Measurements from ENCODE around the gene GRID1.

GRID1 gene

DNA sequence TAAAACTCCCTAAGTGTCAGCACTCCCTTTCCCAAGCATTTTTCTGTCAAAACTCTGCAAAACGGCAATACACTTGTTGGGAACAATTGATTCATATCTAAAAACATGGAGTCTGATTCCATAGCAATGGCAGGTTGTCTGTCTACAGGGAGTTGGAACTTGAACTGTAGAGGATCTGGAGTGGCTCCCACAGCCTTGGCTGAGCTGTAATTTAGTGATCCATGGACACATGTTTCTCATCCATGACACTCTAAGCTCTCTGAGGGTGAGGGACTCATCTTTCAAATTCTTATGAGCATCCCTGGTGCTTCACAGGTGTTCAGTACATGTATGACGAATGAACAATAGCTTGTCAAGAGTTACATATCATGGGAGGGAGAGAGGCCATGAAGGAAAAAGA lies 466.1 kb downstream of the GRID1 start:
- Histone ChIP-seq H3K4me3 (no peak overlapping the region), H3K27me3 (no peaks in the 10 kb centered on the region), H3K9me3 (no peaks in the 10 kb centered on the region), H3K27ac (no peak overlapping the region), H3K4me1 (no peaks in the 10 kb centered on the region), H3K36me3 (no peaks in the 10 kb centered on the region)
- DNase-seq, result no peak
- intact Hi-C loops (cut with DNase I; ENCODE audit: low total_unique reads), result no loop called here
- TF ChIP-seq, protein P1, sequence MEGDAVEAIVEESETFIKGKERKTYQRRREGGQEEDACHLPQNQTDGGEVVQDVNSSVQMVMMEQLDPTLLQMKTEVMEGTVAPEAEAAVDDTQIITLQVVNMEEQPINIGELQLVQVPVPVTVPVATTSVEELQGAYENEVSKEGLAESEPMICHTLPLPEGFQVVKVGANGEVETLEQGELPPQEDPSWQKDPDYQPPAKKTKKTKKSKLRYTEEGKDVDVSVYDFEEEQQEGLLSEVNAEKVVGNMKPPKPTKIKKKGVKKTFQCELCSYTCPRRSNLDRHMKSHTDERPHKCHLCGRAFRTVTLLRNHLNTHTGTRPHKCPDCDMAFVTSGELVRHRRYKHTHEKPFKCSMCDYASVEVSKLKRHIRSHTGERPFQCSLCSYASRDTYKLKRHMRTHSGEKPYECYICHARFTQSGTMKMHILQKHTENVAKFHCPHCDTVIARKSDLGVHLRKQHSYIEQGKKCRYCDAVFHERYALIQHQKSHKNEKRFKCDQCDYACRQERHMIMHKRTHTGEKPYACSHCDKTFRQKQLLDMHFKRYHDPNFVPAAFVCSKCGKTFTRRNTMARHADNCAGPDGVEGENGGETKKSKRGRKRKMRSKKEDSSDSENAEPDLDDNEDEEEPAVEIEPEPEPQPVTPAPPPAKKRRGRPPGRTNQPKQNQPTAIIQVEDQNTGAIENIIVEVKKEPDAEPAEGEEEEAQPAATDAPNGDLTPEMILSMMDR (IDR thresholded peaks at IDR 0.05), result no peak

DNA sequence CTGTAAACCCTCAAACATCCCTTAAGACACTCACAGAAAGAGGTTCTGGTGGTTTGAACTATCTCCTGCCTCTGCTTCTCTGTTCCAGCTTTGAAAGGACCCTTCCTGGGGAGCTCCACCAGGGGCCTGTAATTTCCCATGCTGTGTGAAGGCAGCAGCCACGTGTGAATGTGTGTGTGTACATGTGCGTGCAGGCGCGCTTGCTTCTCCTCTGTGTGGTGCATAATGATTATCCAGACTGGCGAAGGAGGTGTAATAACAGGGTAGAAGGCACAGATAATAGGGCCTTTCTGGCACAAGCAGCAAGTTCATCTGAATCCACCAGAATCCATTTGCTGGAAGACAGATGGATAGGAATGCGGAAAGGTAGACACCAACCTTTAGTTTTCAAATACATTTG lies 466.5 kb downstream of the GRID1 start:
- H3K9me3 ChIP-seq, result no peaks in the 10 kb centered on the region
- no peak overlapping the region for H3K4me3 ChIP-seq
- TF ChIP-seq, protein P1 (IDR thresholded peaks at IDR 0.05), result no peak
- no peak overlapping the region for H3K27ac ChIP-seq
- no peaks in the 10 kb centered on the region for H3K4me1 ChIP-seq
- H3K27me3 ChIP-seq, result no peaks in the 10 kb centered on the region
- no peaks in the 10 kb centered on the region for H3K36me3 ChIP-seq
- no peak for DNase-seq
- intact Hi-C loops (cut with DNase I; ENCODE audit: low total_unique reads), result no loop called here

DNA sequence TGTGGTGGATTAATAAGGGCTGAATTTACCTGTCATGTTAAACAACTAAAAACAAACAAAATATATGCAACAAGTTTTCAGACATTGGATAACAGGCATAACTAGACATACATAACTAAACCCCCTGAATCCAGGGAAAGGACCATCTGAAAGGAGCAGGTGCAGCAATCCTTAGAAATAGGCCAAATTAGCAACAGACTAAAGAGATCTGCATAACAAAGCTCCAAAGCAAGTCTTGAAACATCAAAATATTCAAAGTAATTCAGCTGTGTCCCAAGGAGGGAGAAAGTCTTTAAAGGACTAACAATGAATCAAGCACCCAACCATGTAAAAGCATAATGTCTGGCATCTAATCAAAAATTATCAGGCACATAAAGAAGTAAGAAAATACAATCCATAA lies 475.1 kb downstream of the GRID1 start:
- Histone ChIP-seq H3K27ac (no peak overlapping the region), H3K36me3 (no peaks in the 10 kb centered on the region), H3K4me3 (no peak overlapping the region), H3K4me1 (no peaks in the 10 kb centered on the region), H3K27me3 (no peaks in the 10 kb centered on the region), H3K9me3 (no peaks in the 10 kb centered on the region)
- TF ChIP-seq, protein P1 (IDR thresholded peaks at IDR 0.05), result no peak
- no peak for DNase-seq
- intact Hi-C loops (cut with DNase I; ENCODE audit: low total_unique reads), result no loop called here

GRCh38 chr10:85888559-85888958 lies 478.0 kb downstream of the GRID1 start:
- H3K4me1 ChIP-seq, result no peaks in the 10 kb centered on the region

DNA sequence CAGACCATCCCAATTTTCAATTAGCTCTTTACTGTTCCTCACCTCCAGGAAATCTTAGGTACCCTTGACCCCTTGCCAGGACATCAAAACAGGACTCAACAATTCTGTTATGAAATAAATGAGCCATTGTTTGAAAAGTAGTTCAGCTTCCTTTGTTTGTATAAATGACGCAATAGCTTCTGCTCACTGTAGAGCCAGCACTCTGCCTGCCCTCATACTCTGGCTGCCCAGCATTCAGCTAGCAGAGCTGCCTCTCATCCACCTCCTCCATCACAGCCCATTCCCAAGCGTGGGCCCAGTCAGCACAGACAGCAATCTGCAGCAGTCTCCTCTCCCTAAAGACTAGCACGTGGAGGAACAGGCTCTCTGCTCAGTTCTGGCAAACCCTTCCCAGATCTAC lies 478.6 kb downstream of the GRID1 start:
- no peaks in the 10 kb centered on the region for H3K36me3 ChIP-seq
- TF ChIP-seq, protein P1 (IDR thresholded peaks at IDR 0.05), result no peak
- no peaks in the 10 kb centered on the region for H3K4me1 ChIP-seq
- no peaks in the 10 kb centered on the region for H3K27me3 ChIP-seq
- H3K9me3 ChIP-seq, result no peaks in the 10 kb centered on the region
- intact Hi-C loops (cut with DNase I; ENCODE audit: low total_unique reads), result no loop called here
- no peak overlapping the region for H3K27ac ChIP-seq
- no peak for DNase-seq
- no peak overlapping the region for H3K4me3 ChIP-seq

More at GRCh38 chr10:85888559-85888958, 478.0 kb downstream of the GRID1 start:
- TF ChIP-seq, protein P1 (IDR thresholded peaks at IDR 0.05), result no peak
- Histone ChIP-seq H3K27ac (no peak overlapping the region), H3K27me3 (no peaks in the 10 kb centered on the region), H3K9me3 (no peaks in the 10 kb centered on the region), H3K36me3 (no peaks in the 10 kb centered on the region), H3K4me3 (no peak overlapping the region)
- intact Hi-C loops (cut with DNase I; ENCODE audit: low total_unique reads), result no loop called here
- DNase-seq, result no peak

- intact Hi-C loops (cut with DNase I; ENCODE audit: low total_unique reads), result no loop called here
- Histone ChIP-seq H3K4me3 (no peak overlapping the region), H3K27me3 (no peaks in the 10 kb centered on the region), H3K27ac (no peak overlapping the region), H3K4me1 (no peaks in the 10 kb centered on the region), H3K36me3 (no peaks in the 10 kb centered on the region), H3K9me3 (no peaks in the 10 kb centered on the region)
- no peak for DNase-seq
- TF ChIP-seq, protein P1 (IDR thresholded peaks at IDR 0.05), result no peak
These were observed 492.4 kb downstream of the GRID1 start for GRCh38 chr10:85874208-85874607.
